HepG2 (cell line): ENCODE results near the gene C2orf81. TPM values are rescaled to one million over a fixed set of nuclear protein-coding genes. Genes with fewer than 3 reads are reported as not detected.
A peak's percentile ranks its signal among the peaks of the same experiment; 100 is the strongest.

Source experiments
- ATF7-NPFF ChIP-seq: sonication (generic); formaldehyde crosslinking; IDR thresholded peaks from 2 replicates; pipeline ENCODE4 v1.8.1; 2023; ENCODE audit warnings: mild to moderate bottlenecking, low read depth, missing genetic modification reagents, moderate library complexity
- CBX5 ChIP-seq: sonication (generic); formaldehyde crosslinking; IDR thresholded peaks from 2 replicates; pipeline ENCODE4 v1.4.0; 2020; ENCODE audit warnings: missing genetic modification reagents, borderline replicate concordance
- HOXA3 ChIP-seq: sonication (generic); formaldehyde crosslinking; IDR thresholded peaks from 2 replicates; pipeline ENCODE4 v1.5.0; 2020; ENCODE audit warnings: missing genetic modification reagents
- RFX5 ChIP-seq: IDR thresholded peaks from 2 replicates; pipeline ENCODE4 v1.6.1; 2011; ENCODE audit warnings: low read depth, low read length, improper control_type of control experiment
- SPEN ChIP-seq: sonication (generic); formaldehyde crosslinking; IDR thresholded peaks from 2 replicates; pipeline ENCODE4 v1.5.1; 2020; ENCODE audit warnings: low read depth, mild to moderate bottlenecking, missing genetic modification reagents
- ZNF605 ChIP-seq: sonication (generic); formaldehyde crosslinking; IDR thresholded peaks from 2 replicates; pipeline ENCODE4 v1.8.0; 2022; ENCODE audit warnings: mild to moderate bottlenecking, missing genetic modification reagents
- ZNF674 ChIP-seq: sonication (generic); formaldehyde crosslinking; IDR thresholded peaks from 2 replicates; pipeline ENCODE4 v1.5.0; 2020; ENCODE audit warnings: low read depth, mild to moderate bottlenecking, missing genetic modification reagents
- polyA plus RNA-seq, 8 experiments: library from polyadenylated mRNA; depleted of rRNA in 3 of 8; stranded (reverse) in 7 of 8; unstranded in 1 of 8; fragments of >200 nt; fragmentation: Illumina TruSeq in 4 of 8; extraction: Trizol in 4 of 8; gene quantifications; 2 replicates each; pipeline versions ENCODE4 v1.2.1 to v1.2.3, GENCODE V29; 2011 to 2016; ENCODE audit warnings: low read depth in 4 of 8, missing spikeins in 1 of 8, mixed read lengths in 1 of 8; ENCODE audit not compliant: insufficient read depth in 1 of 8
- total RNA-seq, 5 experiments: library from RNA; depleted of rRNA; stranded (reverse); fragments of >200 nt; fragmentation: Illumina TruSeq; extraction: Trizol; gene quantifications; 2 replicates each; pipeline ENCODE4 v1.2.3, GENCODE V29; 2016; ENCODE audit warnings: low read depth in 1 of 5
- TF ChIP-seq, protein P1 (sequence below): sonication (generic); formaldehyde crosslinking; conservative IDR thresholded peaks from 2 replicates; pipeline ENCODE4 v1.8.0; 2022; ENCODE audit warnings: mild to moderate bottlenecking, moderate library complexity, missing genetic modification reagents
- TF ChIP-seq, protein P2 (sequence below): sonication (generic); formaldehyde crosslinking; IDR thresholded peaks from 2 replicates; pipeline ENCODE4 v1.4.0; 2020; ENCODE audit warnings: mild to moderate bottlenecking, low read depth, missing genetic modification reagents
- TF ChIP-seq, protein P3 (sequence below): sonication (generic); formaldehyde crosslinking; conservative IDR thresholded peaks from 2 replicates; pipeline ENCODE4 v1.8.0; 2022; ENCODE audit warnings: low read depth, missing genetic modification reagents
- TF ChIP-seq, protein P4 (sequence below), 2 experiments: fragments of 450-650 bp in 1 of 2; sonication (generic) in 1 of 2; formaldehyde crosslinking in 1 of 2; IDR thresholded peaks; 2 replicates each; pipeline versions ENCODE4 v1.6.1 to v1.8.0; 2016 to 2022; ENCODE audit warnings: antibody characterized with exemption in 1 of 2, mild to moderate bottlenecking in 1 of 2, missing genetic modification reagents in 1 of 2
- TF ChIP-seq, protein P5 (sequence below): sonication (generic); formaldehyde crosslinking; IDR thresholded peaks from 2 replicates; pipeline ENCODE4 v1.8.0; 2022; ENCODE audit warnings: missing genetic modification reagents, mild to moderate bottlenecking, moderate library complexity, borderline replicate concordance

Gene C2orf81
- total and polyA plus RNA-seq, 2 of the 13 experiments (the other 11 are each of a cell fraction or from before 2014, with no cell fraction given) = 0.15 to 0.17 TPM

DNA sequence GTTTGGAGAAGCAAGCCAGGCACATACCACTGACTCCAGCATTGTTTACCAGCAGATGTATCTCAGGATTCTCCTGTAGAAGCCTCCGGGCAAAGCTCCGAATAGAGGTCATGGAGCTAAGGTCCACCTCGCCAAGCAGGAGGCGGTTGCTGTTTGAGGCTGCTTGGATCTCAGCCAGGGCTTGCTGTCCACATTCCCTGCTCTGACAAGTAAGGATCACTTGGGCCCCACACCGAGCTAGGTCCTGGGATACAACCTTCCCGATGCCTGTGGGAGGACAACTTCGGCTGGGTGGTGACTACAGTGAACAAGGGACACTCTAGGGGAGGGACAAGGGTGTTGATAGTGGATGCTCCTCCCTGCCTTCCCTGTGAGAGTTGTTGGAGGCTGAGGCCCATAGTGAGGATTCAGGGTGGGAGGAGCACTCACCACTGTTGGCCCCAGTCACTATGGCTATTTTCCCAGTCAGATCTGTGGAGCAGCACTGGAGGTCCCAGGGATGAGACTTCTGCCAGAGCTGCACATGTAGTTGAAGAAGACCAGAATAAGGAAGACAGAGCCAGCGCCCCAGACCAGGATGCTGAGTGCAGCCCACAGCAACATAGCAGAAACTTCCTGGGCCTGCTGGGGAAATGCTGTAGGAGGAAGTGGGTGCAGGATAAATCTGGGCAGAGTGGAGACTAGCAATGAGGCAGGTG lies 8.3 kb downstream of the C2orf81 start (continued):
- TF ChIP-seq ZNF674 (CRISPR knock-in tag) (no peak), SPEN (peak; percentile 64; the same call in 1 of the 2 replicates), ZNF605 (CRISPR knock-in tag) (peak; percentile 72; the same call in 1 of the 2 replicates), RFX5 (no peak), CBX5 (no peak; the same call in 1 of the 2 replicates), ATF7-NPFF (CRISPR knock-in tag) (peak; percentile 30; the same call in 1 of the 2 replicates), HOXA3 (peak; percentile 54; the same call in 1 of the 2 replicates)
- TF ChIP-seq, protein P1, sequence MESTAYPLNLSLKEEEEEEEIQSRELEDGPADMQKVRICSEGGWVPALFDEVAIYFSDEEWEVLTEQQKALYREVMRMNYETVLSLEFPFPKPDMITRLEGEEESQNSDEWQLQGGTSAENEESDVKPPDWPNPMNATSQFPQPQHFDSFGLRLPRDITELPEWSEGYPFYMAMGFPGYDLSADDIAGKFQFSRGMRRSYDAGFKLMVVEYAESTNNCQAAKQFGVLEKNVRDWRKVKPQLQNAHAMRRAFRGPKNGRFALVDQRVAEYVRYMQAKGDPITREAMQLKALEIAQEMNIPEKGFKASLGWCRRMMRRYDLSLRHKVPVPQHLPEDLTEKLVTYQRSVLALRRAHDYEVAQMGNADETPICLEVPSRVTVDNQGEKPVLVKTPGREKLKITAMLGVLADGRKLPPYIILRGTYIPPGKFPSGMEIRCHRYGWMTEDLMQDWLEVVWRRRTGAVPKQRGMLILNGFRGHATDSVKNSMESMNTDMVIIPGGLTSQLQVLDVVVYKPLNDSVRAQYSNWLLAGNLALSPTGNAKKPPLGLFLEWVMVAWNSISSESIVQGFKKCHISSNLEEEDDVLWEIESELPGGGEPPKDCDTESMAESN (CRISPR knock-in tag) = no peak; the same call in 1 of the 2 replicates
- TF ChIP-seq, protein P2, sequence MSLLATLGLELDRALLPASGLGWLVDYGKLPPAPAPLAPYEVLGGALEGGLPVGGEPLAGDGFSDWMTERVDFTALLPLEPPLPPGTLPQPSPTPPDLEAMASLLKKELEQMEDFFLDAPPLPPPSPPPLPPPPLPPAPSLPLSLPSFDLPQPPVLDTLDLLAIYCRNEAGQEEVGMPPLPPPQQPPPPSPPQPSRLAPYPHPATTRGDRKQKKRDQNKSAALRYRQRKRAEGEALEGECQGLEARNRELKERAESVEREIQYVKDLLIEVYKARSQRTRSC = no peak
- TF ChIP-seq, protein P3, sequence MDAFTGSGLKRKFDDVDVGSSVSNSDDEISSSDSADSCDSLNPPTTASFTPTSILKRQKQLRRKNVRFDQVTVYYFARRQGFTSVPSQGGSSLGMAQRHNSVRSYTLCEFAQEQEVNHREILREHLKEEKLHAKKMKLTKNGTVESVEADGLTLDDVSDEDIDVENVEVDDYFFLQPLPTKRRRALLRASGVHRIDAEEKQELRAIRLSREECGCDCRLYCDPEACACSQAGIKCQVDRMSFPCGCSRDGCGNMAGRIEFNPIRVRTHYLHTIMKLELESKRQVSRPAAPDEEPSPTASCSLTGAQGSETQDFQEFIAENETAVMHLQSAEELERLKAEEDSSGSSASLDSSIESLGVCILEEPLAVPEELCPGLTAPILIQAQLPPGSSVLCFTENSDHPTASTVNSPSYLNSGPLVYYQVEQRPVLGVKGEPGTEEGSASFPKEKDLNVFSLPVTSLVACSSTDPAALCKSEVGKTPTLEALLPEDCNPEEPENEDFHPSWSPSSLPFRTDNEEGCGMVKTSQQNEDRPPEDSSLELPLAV (CRISPR knock-in tag) = no peak
- TF ChIP-seq, protein P4, sequence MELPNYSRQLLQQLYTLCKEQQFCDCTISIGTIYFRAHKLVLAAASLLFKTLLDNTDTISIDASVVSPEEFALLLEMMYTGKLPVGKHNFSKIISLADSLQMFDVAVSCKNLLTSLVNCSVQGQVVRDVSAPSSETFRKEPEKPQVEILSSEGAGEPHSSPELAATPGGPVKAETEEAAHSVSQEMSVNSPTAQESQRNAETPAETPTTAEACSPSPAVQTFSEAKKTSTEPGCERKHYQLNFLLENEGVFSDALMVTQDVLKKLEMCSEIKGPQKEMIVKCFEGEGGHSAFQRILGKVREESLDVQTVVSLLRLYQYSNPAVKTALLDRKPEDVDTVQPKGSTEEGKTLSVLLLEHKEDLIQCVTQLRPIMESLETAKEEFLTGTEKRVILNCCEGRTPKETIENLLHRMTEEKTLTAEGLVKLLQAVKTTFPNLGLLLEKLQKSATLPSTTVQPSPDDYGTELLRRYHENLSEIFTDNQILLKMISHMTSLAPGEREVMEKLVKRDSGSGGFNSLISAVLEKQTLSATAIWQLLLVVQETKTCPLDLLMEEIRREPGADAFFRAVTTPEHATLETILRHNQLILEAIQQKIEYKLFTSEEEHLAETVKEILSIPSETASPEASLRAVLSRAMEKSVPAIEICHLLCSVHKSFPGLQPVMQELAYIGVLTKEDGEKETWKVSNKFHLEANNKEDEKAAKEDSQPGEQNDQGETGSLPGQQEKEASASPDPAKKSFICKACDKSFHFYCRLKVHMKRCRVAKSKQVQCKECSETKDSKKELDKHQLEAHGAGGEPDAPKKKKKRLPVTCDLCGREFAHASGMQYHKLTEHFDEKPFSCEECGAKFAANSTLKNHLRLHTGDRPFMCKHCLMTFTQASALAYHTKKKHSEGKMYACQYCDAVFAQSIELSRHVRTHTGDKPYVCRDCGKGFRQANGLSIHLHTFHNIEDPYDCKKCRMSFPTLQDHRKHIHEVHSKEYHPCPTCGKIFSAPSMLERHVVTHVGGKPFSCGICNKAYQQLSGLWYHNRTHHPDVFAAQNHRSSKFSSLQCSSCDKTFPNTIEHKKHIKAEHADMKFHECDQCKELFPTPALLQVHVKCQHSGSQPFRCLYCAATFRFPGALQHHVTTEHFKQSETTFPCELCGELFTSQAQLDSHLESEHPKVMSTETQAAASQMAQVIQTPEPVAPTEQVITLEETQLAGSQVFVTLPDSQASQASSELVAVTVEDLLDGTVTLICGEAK (IDR thresholded peaks at IDR 0.05) = no peak
- TF ChIP-seq, protein P4 (CRISPR knock-in tag; IDR thresholded peaks at IDR 0.05) = no peak
- TF ChIP-seq, protein P5, sequence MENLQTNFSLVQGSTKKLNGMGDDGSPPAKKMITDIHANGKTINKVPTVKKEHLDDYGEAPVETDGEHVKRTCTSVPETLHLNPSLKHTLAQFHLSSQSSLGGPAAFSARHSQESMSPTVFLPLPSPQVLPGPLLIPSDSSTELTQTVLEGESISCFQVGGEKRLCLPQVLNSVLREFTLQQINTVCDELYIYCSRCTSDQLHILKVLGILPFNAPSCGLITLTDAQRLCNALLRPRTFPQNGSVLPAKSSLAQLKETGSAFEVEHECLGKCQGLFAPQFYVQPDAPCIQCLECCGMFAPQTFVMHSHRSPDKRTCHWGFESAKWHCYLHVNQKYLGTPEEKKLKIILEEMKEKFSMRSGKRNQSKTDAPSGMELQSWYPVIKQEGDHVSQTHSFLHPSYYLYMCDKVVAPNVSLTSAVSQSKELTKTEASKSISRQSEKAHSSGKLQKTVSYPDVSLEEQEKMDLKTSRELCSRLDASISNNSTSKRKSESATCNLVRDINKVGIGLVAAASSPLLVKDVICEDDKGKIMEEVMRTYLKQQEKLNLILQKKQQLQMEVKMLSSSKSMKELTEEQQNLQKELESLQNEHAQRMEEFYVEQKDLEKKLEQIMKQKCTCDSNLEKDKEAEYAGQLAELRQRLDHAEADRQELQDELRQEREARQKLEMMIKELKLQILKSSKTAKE (CRISPR knock-in tag) = no peak
